ENCODE measurements around the gene HPCAL1. TPM values are rescaled to one million over a fixed set of nuclear protein-coding genes. Genes with fewer than 3 reads are reported as not detected.

Gene HPCAL1
- total and polyA plus RNA-seq, 2 donors (not counting 3 experiments of a cell fraction or from before 2014, with no cell fraction given) = 56.5 to 77.4 TPM

- DNase-seq (ENCODE audit: low read depth, low spot score) (no peak), FAIRE-seq (no peak)
- no peaks in the 10 kb centered on the region for H3K4me1 ChIP-seq (ENCODE audit: control insufficient read depth, extremely low read depth, insufficient read depth, low read length)
- H3K36me3 ChIP-seq (ENCODE audit: control insufficient read depth in 2 of 2, extremely low read depth in 1 of 2, insufficient read depth in 2 of 2, low read length in 2 of 2) = no peaks in the 10 kb centered on the region
- ChIA-PET POLR2A (no interaction called here), CTCF (interaction anchor here (1.0 kb wide), 1 partner anchor 14 kb away, joined by 4 read pairs; no protein-coding TSS in a partner anchor)
- BruUV-seq (replicated peaks) = no TSS peak
- H3K9me3 ChIP-seq (replicated peaks; ENCODE audit: control insufficient read depth, insufficient read depth, low read length) = no peaks in the 10 kb centered on the region
- H3K79me2 ChIP-seq (ENCODE audit: control insufficient read depth, insufficient read depth, low read length) = no peaks in the 10 kb centered on the region
- no peak overlapping the region for H2AFZ ChIP-seq (ENCODE audit: low read depth, low read length)
- TF ChIP-seq POLR2AphosphoS5 (IDR thresholded peaks at IDR 0.05; ENCODE audit: insufficient read depth, low read depth, low read length) (no peak), FOS (IDR thresholded peaks at IDR 0.05; ENCODE audit: borderline replicate concordance, insufficient read depth, low read length) (no peak), POLR2A (IDR thresholded peaks at IDR 0.05; ENCODE audit: low read depth, low read length) (no peak), GATA2 (IDR thresholded peaks at IDR 0.05; ENCODE audit: insufficient read depth, insufficient read length, low read depth, low read length) (no peak), JUN (IDR thresholded peaks at IDR 0.05; ENCODE audit: borderline replicate concordance, insufficient read depth, insufficient read length, low read depth) (no peak), EZH2 (IDR thresholded peaks at IDR 0.05; ENCODE audit: borderline replicate concordance, low read depth, low read length, severe bottlenecking) (no peak), MYC (IDR thresholded peaks at IDR 0.05; ENCODE audit: low read depth, low read length) (no peak)
- TF ChIP-seq, protein P1, sequence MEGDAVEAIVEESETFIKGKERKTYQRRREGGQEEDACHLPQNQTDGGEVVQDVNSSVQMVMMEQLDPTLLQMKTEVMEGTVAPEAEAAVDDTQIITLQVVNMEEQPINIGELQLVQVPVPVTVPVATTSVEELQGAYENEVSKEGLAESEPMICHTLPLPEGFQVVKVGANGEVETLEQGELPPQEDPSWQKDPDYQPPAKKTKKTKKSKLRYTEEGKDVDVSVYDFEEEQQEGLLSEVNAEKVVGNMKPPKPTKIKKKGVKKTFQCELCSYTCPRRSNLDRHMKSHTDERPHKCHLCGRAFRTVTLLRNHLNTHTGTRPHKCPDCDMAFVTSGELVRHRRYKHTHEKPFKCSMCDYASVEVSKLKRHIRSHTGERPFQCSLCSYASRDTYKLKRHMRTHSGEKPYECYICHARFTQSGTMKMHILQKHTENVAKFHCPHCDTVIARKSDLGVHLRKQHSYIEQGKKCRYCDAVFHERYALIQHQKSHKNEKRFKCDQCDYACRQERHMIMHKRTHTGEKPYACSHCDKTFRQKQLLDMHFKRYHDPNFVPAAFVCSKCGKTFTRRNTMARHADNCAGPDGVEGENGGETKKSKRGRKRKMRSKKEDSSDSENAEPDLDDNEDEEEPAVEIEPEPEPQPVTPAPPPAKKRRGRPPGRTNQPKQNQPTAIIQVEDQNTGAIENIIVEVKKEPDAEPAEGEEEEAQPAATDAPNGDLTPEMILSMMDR (IDR thresholded peaks at IDR 0.05; ENCODE audit: extremely low read depth in 1 of 2, insufficient read depth in 1 of 2, low read depth in 1 of 2, low read length in 2 of 2) = no peak
- TF ChIP-seq, protein P2, sequence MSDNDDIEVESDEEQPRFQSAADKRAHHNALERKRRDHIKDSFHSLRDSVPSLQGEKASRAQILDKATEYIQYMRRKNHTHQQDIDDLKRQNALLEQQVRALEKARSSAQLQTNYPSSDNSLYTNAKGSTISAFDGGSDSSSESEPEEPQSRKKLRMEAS (IDR thresholded peaks at IDR 0.05; ENCODE audit: insufficient read depth, insufficient read length) = no peak
- no peak overlapping the region for H3K4me2 ChIP-seq (ENCODE audit: insufficient read depth, low read length)
- H3K9ac ChIP-seq (replicated peaks; ENCODE audit: extremely low read depth, insufficient read depth, low read length) = no peak overlapping the region
- no peaks in the 10 kb centered on the region for H4K20me1 ChIP-seq (replicated peaks; ENCODE audit: control insufficient read depth, extremely low read depth, insufficient read depth, low read length)
- intact Hi-C loops (cut with micrococcal nuclease) = no loop called here
- no peaks in the 10 kb centered on the region for H3K9me1 ChIP-seq (replicated peaks; ENCODE audit: control insufficient read depth, extremely low read depth, insufficient read depth, low read length)
- no peak overlapping the region for H3K27ac ChIP-seq (ENCODE audit: insufficient read depth, low read depth, low read length)
- dilution Hi-C loops (cut with MboI; ENCODE audit: extremely low pct_ligation_motif_present, low sequenced_read_pairs) = no loop called here
- peaks cover 0 to 3% of the 10 kb centered on the region in 2 experiments for H3K27me3 ChIP-seq (ENCODE audit: control insufficient read depth in 2 of 2, insufficient read depth in 2 of 2, low read length in 2 of 2)
- no peak overlapping the region for H3K4me3 ChIP-seq (replicated peaks in 1 of 3; ENCODE audit: insufficient read depth in 1 of 3, low read depth in 1 of 3, low read length in 3 of 3)
These were observed 155.3 kb downstream of the HPCAL1 start for GRCh38 chr2:10457846-10458598.

All from endothelial cell of umbilical vein (primary cell).